Prostate gland (tissue), 2 donors: ENCODE results near the gene POLG2.

ENCODE experiments used
- CTCF ChIP-seq, 4 experiments: fragments of 200-600 bp in 2 of 4; fragments of 450-650 bp in 2 of 4; sonication (generic) in 2 of 4; IDR thresholded peaks; 1 replicate in 3 of 4; 2 replicates in 1 of 4; pipeline ENCODE4 v1.5.1; 2016 to 2019; ENCODE audit warnings: antibody characterized with exemption in 4 of 4, mild to moderate bottlenecking in 2 of 4, moderate library complexity in 2 of 4
- POLR2A ChIP-seq: fragments of 450-650 bp; IDR thresholded peaks from one replicate; pipeline ENCODE4 v1.6.1; 2016; ENCODE audit warnings: antibody characterized with exemption, mild to moderate bottlenecking

- no peak for TF ChIP-seq CTCF (IDR thresholded peaks at IDR 0.05)
- no peak for TF ChIP-seq POLR2A
Measured at GRCh38 chr17:64508683-64509082, 11.8 kb upstream of the POLG2 start.
